ENCODE measurements around the gene TTC28.

- TF ChIP-seq MXI1 (conservative IDR thresholded peaks at IDR 0.05; ENCODE audit: poor library complexity, severe bottlenecking), result no peak
- TF ChIP-seq CTCF (IDR thresholded peaks at IDR 0.05; ENCODE audit: poor library complexity, severe bottlenecking), result no peak
- no peak for TF ChIP-seq RAD21 (conservative IDR thresholded peaks at IDR 0.05)
- TF ChIP-seq EP300 (conservative IDR thresholded peaks at IDR 0.05; ENCODE audit: poor library complexity, severe bottlenecking), result no peak
- no peak for TF ChIP-seq EZH2 (IDR thresholded peaks at IDR 0.05; ENCODE audit: borderline replicate concordance, insufficient read depth, low read length, poor library complexity, severe bottlenecking)
These were observed 433.2 kb downstream of the TTC28 start for GRCh38 chr22:28246397-28246796.

All from neural cell (in vitro differentiated cells).